K562 (cell line): ENCODE measurements around the gene ANKRD44.

Experiments used
- ARNT ChIP-seq, 2 experiments: fragments of 450-650 bp; IDR thresholded peaks; 2 replicates each; pipeline ENCODE4 v1.6.1; 2016; ENCODE audit warnings: mild to moderate bottlenecking in 1 of 2
- EZH2 ChIP-seq: IDR thresholded peaks from 2 replicates; pipeline ENCODE4 v1.6.1; 2012; ENCODE audit warnings: low read depth, mild to moderate bottlenecking, inconsistent platforms, low read length, borderline replicate concordance
- GMEB1 ChIP-seq: fragments of 250-450 bp; sonication (Bioruptor Pico); IDR thresholded peaks from 2 replicates; pipeline ENCODE4 v1.4.0; 2020; ENCODE audit warnings: mild to moderate bottlenecking
- HCFC1 ChIP-seq: IDR thresholded peaks from 2 replicates; pipeline ENCODE4 v1.6.1; 2012; ENCODE audit warnings: low read depth, low read length, improper control_type of control experiment
- KDM5B ChIP-seq: fragments of 200-600 bp; sonication (generic); IDR thresholded peaks from 2 replicates; pipeline ENCODE4 v1.6.1; 2012; ENCODE audit warnings: low read depth, mild to moderate bottlenecking, moderate library complexity, low read length, control low read depth, inconsistent platforms; ENCODE audit not compliant: insufficient replicate concordance
- NR2F6 ChIP-seq: fragments of 450-650 bp; formaldehyde crosslinking; IDR thresholded peaks from 2 replicates; pipeline ENCODE4 v1.4.0; 2020; ENCODE audit warnings: mild to moderate bottlenecking
- POLR2AphosphoS5 ChIP-seq: IDR thresholded peaks from 2 replicates; pipeline ENCODE4 v1.6.1; 2011; ENCODE audit warnings: mild to moderate bottlenecking, low read depth, low read length, moderate library complexity; ENCODE audit not compliant: control insufficient read depth, insufficient read depth
- ZZZ3 ChIP-seq: fragments of 450-650 bp; IDR thresholded peaks from 2 replicates; pipeline ENCODE4 v1.6.1; 2016; ENCODE audit warnings: antibody characterized with exemption, mild to moderate bottlenecking, moderate library complexity

GRCh38 chr2:196985511-196986183, 324.9 kb downstream of the ANKRD44 start:
- TF ChIP-seq EZH2 (no peak), ZZZ3 (no peak), HCFC1 (no peak), KDM5B (no peak), ARNT (IDR thresholded peaks at IDR 0.05) (no peak), GMEB1 (no peak), NR2F6 (CRISPR knock-in tag) (no peak), POLR2AphosphoS5 (no peak)
